Measurements from ENCODE around the gene ARSG.
"Not testable (repeated sequence)": the region's sequence is repeated elsewhere in the genome, so short reads cannot be mapped to it uniquely, and the experiment has no call there.

The ARSG gene

GRCh38 chr17:68306819-68307218 is 15.5 kb downstream of the ARSG start:
- DNase-seq (ENCODE audit: low spot score): no peak

- no peak for DNase-seq (ENCODE audit: low spot score)
These were observed 16.1 kb downstream of the ARSG start for GRCh38 chr17:68307443-68307842.

- not testable (repeated sequence) for DNase-seq (ENCODE audit: low spot score)
These were observed 17.2 kb downstream of the ARSG start for GRCh38 chr17:68308486-68308885.

- not testable (repeated sequence) for DNase-seq (ENCODE audit: low spot score)
These were observed 17.9 kb downstream of the ARSG start for GRCh38 chr17:68309066-68309670.

GRCh38 chr17:68310152-68310551 is 18.9 kb downstream of the ARSG start:
- no peak for DNase-seq (ENCODE audit: low spot score)

- no peak for DNase-seq (ENCODE audit: low spot score)
These were observed 23.7 kb downstream of the ARSG start for GRCh38 chr17:68314916-68315535.

- no peak for DNase-seq (ENCODE audit: low spot score)
These were observed 24.6 kb downstream of the ARSG start for GRCh38 chr17:68315930-68316329.

- DNase-seq (ENCODE audit: low spot score): no peak
These were observed 26.2 kb downstream of the ARSG start for GRCh38 chr17:68317458-68317857.

GRCh38 chr17:68318103-68318991 is 27.1 kb downstream of the ARSG start:
- DNase-seq (ENCODE audit: low spot score): no peak

GRCh38 chr17:68319410-68320162 is 28.3 kb downstream of the ARSG start:
- DNase-seq (ENCODE audit: low spot score): no peak

- no peak for DNase-seq (ENCODE audit: low spot score)
These were observed 29.1 kb downstream of the ARSG start for GRCh38 chr17:68320311-68320865.

- DNase-seq (ENCODE audit: low spot score): no peak
These were observed 29.8 kb downstream of the ARSG start for GRCh38 chr17:68320943-68321555.

GRCh38 chr17:68321556-68321954 is 30.3 kb downstream of the ARSG start:
- DNase-seq (ENCODE audit: low spot score): no peak

GRCh38 chr17:68322630-68323029 is 31.3 kb downstream of the ARSG start:
- DNase-seq (ENCODE audit: low spot score): no peak

- no peak for DNase-seq (ENCODE audit: low spot score)
These were observed 32.8 kb downstream of the ARSG start for GRCh38 chr17:68324114-68324513.

- no peak for DNase-seq (ENCODE audit: low spot score)
These were observed 33.5 kb downstream of the ARSG start for GRCh38 chr17:68324654-68325336.

GRCh38 chr17:68325961-68326360 is 34.7 kb downstream of the ARSG start:
- no peak for DNase-seq (ENCODE audit: low spot score)

- DNase-seq (ENCODE audit: low spot score): no peak
These were observed 35.4 kb downstream of the ARSG start for GRCh38 chr17:68326681-68327080.

GRCh38 chr17:68327823-68328557 is 36.7 kb downstream of the ARSG start:
- DNase-seq (ENCODE audit: low spot score): no peak

GRCh38 chr17:68328676-68329075 is 37.4 kb downstream of the ARSG start:
- DNase-seq (ENCODE audit: low spot score): no peak

Data from putamen (tissue), 1 donor.